Liver (tissue), 9 donors: Measurements from ENCODE around the gene CENPT. TPM values are rescaled to one million over a fixed set of nuclear protein-coding genes. Genes with fewer than 3 reads are reported as not detected.

ENCODE experiments used
- DNase-seq: peaks from one replicate; pipeline ENCODE4 v3.0.0-alpha.2; 2017; ENCODE audit warnings: low spot score
- H3K27ac ChIP-seq, 2 donors: one replicate each; pipeline ENCODE4 v1.7.0; 2013; ENCODE audit warnings: inconsistent platforms in 2 of 2, low read length in 2 of 2, control low read depth in 1 of 2, low read depth in 1 of 2, mild to moderate bottlenecking in 1 of 2
- H3K27me3 ChIP-seq, 4 donors: one replicate each; pipeline versions ENCODE4 v1.6.1 to v1.7.0; 2013; ENCODE audit warnings: low read length in 3 of 4, inconsistent platforms in 1 of 4, mild to moderate bottlenecking in 1 of 4, moderate library complexity in 1 of 4; ENCODE audit not compliant: control insufficient read depth in 4 of 4, insufficient read depth in 4 of 4
- H3K36me3 ChIP-seq, 4 donors: one replicate each; pipeline versions ENCODE4 v1.6.1 to v1.7.0; 2013; ENCODE audit warnings: low read length in 3 of 4, mild to moderate bottlenecking in 3 of 4, low read depth in 1 of 4, moderate library complexity in 1 of 4; ENCODE audit not compliant: control insufficient read depth in 4 of 4, insufficient read depth in 3 of 4
- H3K4me1 ChIP-seq, 4 donors: one replicate each; pipeline versions ENCODE4 v1.6.1 to v1.7.0; 2013; ENCODE audit warnings: low read length in 3 of 4, mild to moderate bottlenecking in 3 of 4, moderate library complexity in 1 of 4; ENCODE audit not compliant: control insufficient read depth in 4 of 4, insufficient read depth in 4 of 4
- H3K4me3 ChIP-seq, 3 donors: one replicate each; pipeline versions ENCODE4 v1.6.1 to v1.7.0; 2013; ENCODE audit warnings: low read length in 3 of 3, control low read depth in 1 of 3, low read depth in 1 of 3, mild to moderate bottlenecking in 1 of 3
- H3K9ac ChIP-seq, 2 donors: one replicate each; pipeline ENCODE4 v1.7.0; 2013; ENCODE audit warnings: low read length in 2 of 2, mild to moderate bottlenecking in 2 of 2, moderate library complexity in 2 of 2, control low read depth in 1 of 2, low read depth in 1 of 2
- H3K9me3 ChIP-seq, 4 donors: one replicate each; pipeline versions ENCODE4 v1.6.1 to v1.7.0; 2013; ENCODE audit warnings: low read length in 3 of 4; ENCODE audit not compliant: control insufficient read depth in 4 of 4
- ATF3 ChIP-seq: IDR thresholded peaks from 2 replicates; pipeline ENCODE4 v1.6.1; 2016; ENCODE audit warnings: antibody characterized with exemption
- EGR1 ChIP-seq, 2 donors: IDR thresholded peaks; 2 replicates each; pipeline ENCODE4 v1.6.1; 2016 to 2018; ENCODE audit warnings: antibody characterized with exemption in 2 of 2, low read depth in 2 of 2
- FOXA1 ChIP-seq: IDR thresholded peaks from 2 replicates; pipeline ENCODE4 v1.6.1; 2016; ENCODE audit warnings: antibody characterized with exemption
- FOXA2 ChIP-seq: IDR thresholded peaks from 2 replicates; pipeline ENCODE4 v1.6.1; 2016; ENCODE audit warnings: antibody characterized with exemption
- GABPA ChIP-seq, 2 donors: IDR thresholded peaks in 1 of 2; conservative IDR thresholded peaks in 1 of 2; 2 replicates each; pipeline ENCODE4 v1.6.1; 2016; ENCODE audit warnings: antibody characterized with exemption in 2 of 2, mild to moderate bottlenecking in 1 of 2, moderate library complexity in 1 of 2
- HNF4A ChIP-seq, 2 donors: conservative IDR thresholded peaks; 2 replicates each; pipeline ENCODE4 v1.6.1; 2016; ENCODE audit warnings: antibody characterized with exemption in 2 of 2, mild to moderate bottlenecking in 2 of 2
- JUND ChIP-seq, 2 donors: IDR thresholded peaks; 2 replicates each; pipeline ENCODE4 v1.6.1; 2016; ENCODE audit warnings: antibody characterized with exemption in 2 of 2
- MAX ChIP-seq: IDR thresholded peaks from 2 replicates; pipeline ENCODE4 v1.6.1; 2016; ENCODE audit warnings: antibody characterized with exemption
- NR2F2 ChIP-seq: IDR thresholded peaks from 2 replicates; pipeline ENCODE4 v1.6.1; 2016; ENCODE audit warnings: antibody characterized with exemption
- REST ChIP-seq: IDR thresholded peaks from 2 replicates; pipeline ENCODE4 v1.6.1; 2016; ENCODE audit warnings: antibody characterized with exemption, mild to moderate bottlenecking
- SP1 ChIP-seq: IDR thresholded peaks from 2 replicates; pipeline ENCODE4 v1.6.1; 2018; ENCODE audit warnings: antibody characterized with exemption, mild to moderate bottlenecking
- TAF1 ChIP-seq: conservative IDR thresholded peaks from 2 replicates; pipeline ENCODE4 v1.6.1; 2016; ENCODE audit warnings: antibody characterized with exemption, mild to moderate bottlenecking
- YY1 ChIP-seq: IDR thresholded peaks from 2 replicates; pipeline ENCODE4 v1.6.1; 2016; ENCODE audit warnings: antibody characterized with exemption, mild to moderate bottlenecking
- ZBTB33 ChIP-seq: IDR thresholded peaks from 2 replicates; pipeline ENCODE4 v1.6.1; 2016; ENCODE audit warnings: antibody characterized with exemption
- WGBS: extraction: QIAGEN DNeasy Blood & Tissue Kit; methylation state at CpG from one replicate; pipeline ENCODE4 v1.1.7; 2013; 5-methylcytosine and 5-hydroxymethylcytosine counted together
- polyA plus RNA-seq, 2 donors: library from polyadenylated mRNA; stranded (reverse) in 1 of 2; unstranded in 1 of 2; fragments of 200-250 nt in 1 of 2; fragments of >200 nt in 1 of 2; fragmentation: Nextera tagmentation in 1 of 2; extraction: Ambion mirVana in 1 of 2; gene quantifications; one replicate each; pipeline versions ENCODE4 v1.2.1 to v1.2.3, GENCODE V29; 2013 to 2015
- total RNA-seq, 2 donors: library from RNA; depleted of rRNA; stranded (reverse); fragments of >200 nt; gene quantifications; one replicate each; pipeline ENCODE4 v1.2.3, GENCODE V29; 2014
- donor health status: healthy.
- donor health status: healthy.
- donor health status: healthy.
- donor health status: healthy.
- donor health status: healthy.

The CENPT gene
- total and polyA plus RNA-seq, 4 donors, result 11.4 to 26.9 (median 19.3) TPM

- no peak overlapping the region for H3K9ac ChIP-seq
- WGBS, result 95% methylated on average over 1 of the region's 1 CpG
These were observed 46.3 kb downstream of the CENPT start for GRCh38 chr16:67801241-67801640.

GRCh38 chr16:67800338-67800926 is 47.1 kb downstream of the CENPT start:
- peaks cover 7 to 37% (median 26%) of the 10 kb centered on the region in 4 donors for H3K4me1 ChIP-seq
- WGBS, result 91% methylated on average over 7 of the region's 7 CpGs
- no peak overlapping the region for H3K27ac ChIP-seq

More at GRCh38 chr16:67801241-67801640, 46.3 kb downstream of the CENPT start:
- Histone ChIP-seq H3K27me3 (no peaks in the 10 kb centered on the region), H3K36me3 (peaks cover 1 to 32% (median 22%) of the 10 kb centered on the region in 4 donors), H3K27ac (no peak overlapping the region), H3K4me3 (no peak overlapping the region), H3K4me1 (peaks cover 7 to 43% (median 28%) of the 10 kb centered on the region in 4 donors), H3K9me3 (no peaks in the 10 kb centered on the region)
- TF ChIP-seq MAX (no peak), ATF3 (no peak), REST (no peak), FOXA1 (no peak), ZBTB33 (no peak), NR2F2 (no peak)
- DNase-seq, result no peak

GRCh38 chr16:67796099-67796718 is 51.3 kb downstream of the CENPT start:
- Histone ChIP-seq H3K36me3 (peaks cover 4 to 21% (median 16%) of the 10 kb centered on the region in 4 donors), H3K27me3 (no peaks in the 10 kb centered on the region), H3K4me1 (peaks cover 0 to 12% (median under 1%) of the 10 kb centered on the region in 4 donors), H3K9ac (no peak overlapping the region), H3K9me3 (no peaks in the 10 kb centered on the region), H3K4me3 (no peak overlapping the region), H3K27ac (no peak overlapping the region)
- 97% methylated on average over 5 of the region's 5 CpGs for WGBS
- TF ChIP-seq YY1 (no peak), SP1 (no peak), FOXA2 (no peak), TAF1 (no peak), JUND (IDR thresholded peaks at IDR 0.05) (no peak), GABPA (IDR thresholded peaks at IDR 0.05 in 1 of 2, conservative IDR thresholded peaks at IDR 0.05 in 1 of 2) (no peak)
- DNase-seq, result no peak

More at GRCh38 chr16:67800338-67800926, 47.1 kb downstream of the CENPT start:
- Histone ChIP-seq H3K9me3 (no peaks in the 10 kb centered on the region), H3K27me3 (no peaks in the 10 kb centered on the region), H3K9ac (no peak overlapping the region), H3K4me3 (no peak overlapping the region), H3K36me3 (peaks cover 1 to 34% (median 23%) of the 10 kb centered on the region in 4 donors)
- no peak for TF ChIP-seq EGR1 (IDR thresholded peaks at IDR 0.05; ENCODE audit: low read depth in 2 of 2)
- no peak for TF ChIP-seq HNF4A (conservative IDR thresholded peaks at IDR 0.05)
- no peak for TF ChIP-seq FOXA2
- peak; percentile 44 for DNase-seq
